ENCODE data around the gene PTPN22.
A peak's percentile ranks its signal among the peaks of the same experiment; 100 is the strongest.

The PTPN22 gene

DNA sequence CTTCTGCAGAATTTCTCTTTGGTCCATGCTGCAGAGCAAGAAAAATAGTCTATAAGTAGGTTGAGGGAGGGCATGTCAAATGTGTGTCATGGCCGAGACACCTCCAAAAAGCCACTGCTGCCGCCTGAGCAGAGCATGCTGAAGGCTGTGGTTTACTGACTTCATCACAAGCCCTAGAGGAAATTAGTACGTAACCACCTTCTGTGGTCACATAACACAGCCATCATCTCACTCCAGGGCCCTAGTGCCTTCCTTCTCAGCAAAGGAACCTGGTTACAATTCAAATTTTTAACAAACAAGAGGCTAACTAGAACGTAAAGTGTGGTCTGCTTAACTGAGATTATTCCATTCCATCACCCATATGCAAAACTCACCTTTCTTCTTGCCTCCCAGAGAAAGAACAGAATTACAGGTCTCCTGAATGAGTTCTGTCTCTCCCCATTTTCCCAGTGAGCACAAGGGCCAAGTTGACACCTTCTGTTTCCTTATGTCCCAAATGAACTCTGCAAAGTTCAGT is at the start of gene PTPN22:
Gene PTPN22, minus strand, starts transcription at position 116 of the 517 bp plus-strand sequence.
- peak; percentile 74 to 79 for DNase-seq

DNA sequence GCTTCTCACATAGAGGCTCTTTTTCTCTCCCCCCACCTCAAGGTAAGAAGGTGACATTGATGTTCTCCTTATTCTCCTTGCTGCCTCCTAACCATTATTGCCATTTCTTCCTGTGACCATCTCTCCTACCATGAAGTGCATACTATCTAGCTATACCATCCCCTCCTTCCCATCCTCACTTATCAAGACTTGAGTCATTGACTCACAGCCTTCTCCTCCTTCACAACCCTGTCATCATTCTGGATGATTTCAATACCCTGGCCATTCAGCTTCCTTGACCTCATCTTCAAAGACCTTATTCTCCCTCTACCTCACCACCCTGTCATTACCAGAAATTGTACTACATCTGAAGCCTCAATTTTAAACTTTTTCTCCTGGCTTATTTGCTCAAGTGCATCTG is 46.7 kb upstream of the PTPN22 start:
- no peak for DNase-seq

DNA sequence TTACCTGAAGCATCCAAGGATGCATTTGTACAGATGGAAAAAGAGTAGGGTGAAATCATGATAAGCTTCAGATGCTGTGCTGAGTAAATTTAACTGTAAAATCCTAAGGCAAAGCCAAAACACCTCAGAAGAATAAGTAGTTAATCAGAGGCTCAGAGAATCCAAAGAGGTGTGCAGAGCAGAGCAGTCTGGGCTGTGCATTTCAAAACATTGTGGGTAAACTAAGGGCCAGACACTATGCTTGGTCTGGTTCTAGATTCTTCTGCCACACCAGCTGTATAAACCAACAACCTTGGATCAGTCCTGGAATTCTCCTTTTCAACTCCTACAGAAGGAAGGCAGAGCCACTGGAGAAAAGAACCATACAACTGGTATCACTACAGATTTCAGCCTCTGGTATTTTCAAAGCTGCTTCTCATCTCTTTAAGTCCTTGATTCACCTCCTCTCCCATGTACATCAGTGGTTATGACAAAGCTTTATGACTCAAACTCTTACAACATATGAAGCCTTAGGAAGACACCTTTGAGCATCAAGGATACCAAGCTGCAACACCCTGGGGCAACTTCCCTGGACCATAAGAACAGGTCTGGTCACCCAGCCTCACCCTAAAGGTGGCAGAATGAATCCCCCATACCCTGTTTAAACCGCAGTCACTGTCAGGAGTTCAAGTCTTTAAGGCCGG is 46.0 kb upstream of the PTPN22 start:
- no peak for DNase-seq

DNA sequence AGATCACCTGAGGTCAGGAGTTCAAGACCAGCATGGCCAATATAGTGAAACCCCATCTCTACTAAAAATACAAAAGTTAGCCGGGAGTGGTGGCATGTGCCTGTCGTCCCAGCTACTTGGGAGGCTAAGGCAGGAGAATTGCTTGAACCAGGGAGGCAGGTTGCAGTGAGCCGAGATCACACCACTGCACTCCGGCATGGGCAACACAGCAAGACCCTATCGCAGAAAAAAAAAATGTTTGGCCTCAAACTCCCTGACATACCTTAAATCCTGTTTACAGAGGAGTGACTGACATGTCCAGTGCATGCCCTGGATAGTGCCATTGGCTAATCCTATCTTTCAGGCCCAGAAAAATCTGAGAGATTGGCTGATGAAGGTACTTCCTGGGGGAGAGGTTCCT is 45.5 kb upstream of the PTPN22 start:
- no peak for DNase-seq

DNA sequence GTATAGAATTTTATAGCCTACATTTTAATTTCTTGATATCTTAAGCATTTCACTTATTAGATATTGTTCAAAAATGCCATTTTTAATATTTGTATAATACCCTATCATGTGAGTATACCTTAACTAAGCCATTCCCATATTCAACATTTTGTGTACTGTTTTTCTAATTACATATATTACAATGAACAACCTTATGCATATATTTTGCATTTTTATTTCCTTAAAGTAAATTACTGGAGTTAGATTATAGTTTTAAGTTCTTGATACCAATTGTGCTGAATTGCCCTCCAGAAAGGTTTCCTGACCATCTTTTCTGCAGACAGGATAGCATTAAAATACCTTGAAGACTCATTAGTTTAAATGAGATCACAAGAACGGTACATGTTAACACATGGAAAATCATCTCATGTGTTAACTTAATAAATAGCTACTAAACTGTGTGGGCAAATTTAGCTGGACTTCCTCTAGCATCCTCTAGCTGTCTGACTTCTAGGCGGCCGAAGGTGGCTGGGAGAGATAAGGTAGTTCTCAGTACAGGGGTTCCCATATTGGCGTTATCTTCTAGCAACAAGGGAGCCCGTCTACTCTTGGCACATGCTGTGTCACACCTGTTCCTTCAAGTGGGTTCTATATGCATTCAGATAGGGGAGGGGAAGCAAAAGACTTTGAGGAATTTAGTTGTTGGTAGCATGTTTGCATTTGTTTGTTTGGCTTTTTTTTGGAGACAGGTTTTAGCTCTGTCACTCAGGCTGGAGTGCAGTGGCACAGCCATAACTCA is 42.6 kb upstream of the PTPN22 start:
- DNase-seq: no peak

DNA sequence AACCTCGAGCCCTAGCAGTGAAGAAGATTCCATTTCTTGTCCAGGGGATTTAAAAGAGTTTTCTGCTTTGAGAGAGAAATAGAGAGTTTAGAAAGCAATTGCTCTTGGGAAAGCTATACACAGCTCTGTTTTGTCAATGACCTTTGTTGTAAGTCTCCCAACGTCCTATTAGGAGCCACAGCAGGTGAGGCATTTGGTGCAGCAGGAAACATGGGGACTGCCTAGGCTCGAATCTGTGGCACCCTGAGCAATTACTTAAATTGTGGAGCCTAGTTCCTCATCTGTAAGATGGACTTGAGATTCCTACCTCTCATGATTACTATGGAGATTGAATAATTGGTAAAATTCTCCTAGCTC is 41.8 kb upstream of the PTPN22 start:
- no peak for DNase-seq

DNA sequence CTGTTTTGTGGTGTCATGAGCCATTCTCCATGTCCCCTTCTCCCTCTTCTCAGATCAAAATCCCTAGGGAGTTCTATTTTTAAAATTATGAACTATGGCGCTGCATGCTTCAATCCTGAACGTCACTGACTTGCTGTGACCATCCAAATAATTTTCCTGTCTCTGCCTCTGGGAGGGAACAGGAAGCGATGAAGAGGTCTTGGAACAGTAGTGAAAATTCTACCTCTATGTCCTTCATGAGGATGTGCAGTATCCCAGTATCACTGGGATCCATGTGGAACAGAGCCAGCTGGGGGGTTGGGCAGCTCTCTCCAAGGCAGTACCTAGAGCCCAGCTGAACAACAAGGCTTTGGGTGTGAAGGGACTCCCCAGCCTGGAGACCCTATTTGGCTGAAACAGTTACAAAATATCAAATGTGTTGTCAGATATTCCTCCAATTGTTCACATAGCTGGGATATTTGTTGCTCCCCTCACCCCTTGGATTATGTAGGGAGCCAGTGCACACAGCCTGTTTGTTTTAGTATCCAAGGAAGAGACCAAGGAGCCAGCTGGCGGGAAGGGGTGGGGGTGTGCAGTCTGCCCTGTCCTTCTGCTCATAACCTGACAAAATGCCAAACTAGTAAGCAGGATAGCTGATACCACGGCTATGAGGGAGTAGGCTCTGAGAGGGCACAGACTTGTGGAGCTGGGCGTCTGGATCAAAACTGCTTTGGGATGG is 41.2 kb upstream of the PTPN22 start:
- DNase-seq: no peak

DNA sequence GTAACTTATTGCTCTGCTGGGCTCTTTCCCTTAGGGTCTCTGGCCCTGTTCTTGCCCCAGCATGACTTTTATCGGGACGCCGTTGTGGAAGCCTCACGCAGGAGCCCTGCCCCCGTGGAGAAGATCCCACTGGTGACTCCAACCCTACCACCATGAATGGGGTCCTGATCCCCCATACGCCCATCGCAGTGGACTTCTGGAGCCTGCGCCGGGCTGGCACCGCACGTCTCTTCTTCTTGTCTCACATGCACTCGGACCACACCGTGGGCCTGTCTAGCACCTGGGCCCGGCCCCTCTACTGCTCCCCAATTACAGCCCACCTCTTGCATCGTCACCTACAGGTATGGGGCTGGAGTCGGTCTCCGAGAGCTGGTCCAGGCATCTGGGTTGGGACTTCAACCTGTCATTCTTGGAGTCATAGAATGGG is 33.9 kb upstream of the PTPN22 start:
- DNase-seq: peak; percentile 41 to 50

DNA sequence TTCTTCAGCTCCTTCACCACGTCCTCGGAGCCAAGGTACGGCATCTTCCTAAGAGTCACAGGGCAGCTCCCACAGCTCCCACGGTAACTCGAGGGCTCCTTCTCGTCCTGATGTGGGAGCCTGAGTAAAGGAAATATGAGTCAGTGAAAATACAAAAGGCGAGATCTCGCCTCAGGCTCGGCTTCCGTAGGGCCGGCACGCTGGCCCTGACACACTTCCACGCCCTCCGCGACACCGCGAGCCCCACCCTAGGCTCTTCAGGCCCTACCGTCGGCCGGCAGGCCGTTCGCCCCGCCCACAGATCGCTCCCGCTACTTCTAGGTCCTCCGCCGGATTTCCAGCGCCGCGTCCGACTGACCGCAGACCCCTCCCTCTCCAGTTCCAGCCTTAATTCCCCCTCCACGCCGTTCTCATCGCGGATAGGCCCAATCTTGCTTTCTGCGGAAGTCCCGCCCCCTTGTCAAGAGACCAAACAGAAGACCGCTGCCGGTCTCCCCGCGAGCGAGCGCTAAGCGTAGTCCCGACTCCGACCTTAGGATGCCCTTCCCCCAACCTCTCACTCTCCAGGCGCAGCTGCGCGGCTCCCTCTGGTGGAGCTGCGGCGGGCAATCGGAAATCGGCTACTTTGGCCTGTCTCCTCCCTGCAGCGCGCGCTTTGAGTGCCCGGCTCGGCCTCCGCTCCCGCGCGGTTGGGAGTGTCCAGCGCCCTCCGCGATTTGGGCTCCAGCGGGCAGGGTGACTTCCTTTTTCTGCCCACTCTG is 33.3 kb upstream of the PTPN22 start, which contains the start of the genes AP4B1 and DCLRE1B:
Gene AP4B1, minus strand, starts transcription at position 126 of the 761 bp plus-strand sequence. Its CDS starts 82 bp downstream, at position 44.
Gene DCLRE1B, plus strand, starts transcription at position 653 of the 761 bp plus-strand sequence. CDS start 261 bp downstream, outside the sequence.
- DNase-seq: peak; percentile 99

DNA sequence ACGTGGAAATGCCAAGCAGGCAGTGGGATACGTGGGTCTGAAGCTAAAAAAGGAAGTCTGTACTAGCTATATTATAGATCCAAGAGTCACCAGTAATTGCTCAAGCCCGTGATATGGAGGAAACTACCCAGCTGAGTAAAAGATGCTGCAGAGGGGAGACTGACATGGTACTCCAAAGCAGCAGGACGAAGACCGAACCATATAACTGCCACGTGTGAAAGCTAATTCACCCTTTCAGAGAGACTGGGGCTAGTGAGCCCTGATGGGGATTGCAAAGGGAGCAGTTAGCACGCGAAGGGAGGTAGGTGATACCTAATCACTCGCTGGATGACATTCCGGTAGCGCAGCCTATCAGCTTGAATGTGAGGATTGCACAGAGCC is 32.8 kb upstream of the PTPN22 start:
- no peak for DNase-seq

DNA sequence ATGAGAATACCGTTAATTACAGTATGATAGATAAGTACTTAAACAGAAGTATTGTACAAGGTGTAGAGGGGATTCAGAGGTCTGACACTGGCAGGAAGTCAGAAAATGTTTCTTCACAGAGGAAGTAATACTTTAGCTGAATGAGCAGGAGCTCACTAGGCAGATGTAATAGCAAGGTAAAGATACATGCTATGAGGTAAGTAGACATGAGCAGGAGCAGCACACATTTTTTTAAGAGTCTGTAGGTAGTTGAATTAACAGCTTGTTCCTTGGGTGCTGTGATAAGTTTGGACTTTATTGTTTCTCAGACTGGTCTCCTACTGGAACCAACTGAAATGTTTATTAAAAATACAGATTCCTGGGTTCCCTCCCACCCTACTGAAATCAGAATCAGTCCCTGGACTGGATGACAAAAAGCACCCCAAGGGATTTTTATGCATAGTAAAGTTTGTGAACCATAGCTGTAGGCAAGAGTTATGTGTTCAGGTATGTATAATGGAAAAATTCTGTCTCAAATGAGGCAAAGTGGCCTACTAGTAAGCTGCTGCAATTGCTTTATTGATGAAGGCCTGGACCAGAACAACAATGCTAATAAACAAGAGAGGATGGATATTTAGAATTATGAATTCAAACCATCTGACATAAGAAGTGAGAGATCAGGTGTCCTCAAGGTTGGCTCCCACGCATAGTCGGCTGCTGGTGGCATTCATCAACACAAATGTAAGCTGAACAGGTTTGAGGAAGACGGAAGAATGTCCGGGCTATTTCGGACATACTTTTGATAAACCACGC is 32.2 kb upstream of the PTPN22 start:
- DNase-seq: peak; percentile 31 to 40

DNA sequence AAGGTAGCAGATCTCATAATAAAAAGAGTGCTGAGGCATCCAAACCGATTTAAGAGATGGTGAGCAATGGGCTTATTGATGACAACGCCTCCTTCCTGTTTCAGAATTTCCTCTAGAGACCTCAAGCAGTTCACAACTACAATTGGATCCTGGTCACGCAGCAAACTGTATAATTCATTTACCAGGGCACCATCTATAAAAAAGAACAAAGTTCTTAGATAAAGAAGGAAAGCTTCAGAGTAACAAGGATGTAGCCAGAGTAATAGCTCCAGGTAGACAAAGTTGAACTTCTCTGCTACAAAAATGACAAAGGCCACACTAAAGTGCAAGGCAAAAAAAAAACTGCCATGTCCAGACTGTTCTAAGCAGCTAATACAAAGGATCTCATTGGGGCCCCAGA is 29.7 kb upstream of the PTPN22 start:
- no peak for DNase-seq

DNA sequence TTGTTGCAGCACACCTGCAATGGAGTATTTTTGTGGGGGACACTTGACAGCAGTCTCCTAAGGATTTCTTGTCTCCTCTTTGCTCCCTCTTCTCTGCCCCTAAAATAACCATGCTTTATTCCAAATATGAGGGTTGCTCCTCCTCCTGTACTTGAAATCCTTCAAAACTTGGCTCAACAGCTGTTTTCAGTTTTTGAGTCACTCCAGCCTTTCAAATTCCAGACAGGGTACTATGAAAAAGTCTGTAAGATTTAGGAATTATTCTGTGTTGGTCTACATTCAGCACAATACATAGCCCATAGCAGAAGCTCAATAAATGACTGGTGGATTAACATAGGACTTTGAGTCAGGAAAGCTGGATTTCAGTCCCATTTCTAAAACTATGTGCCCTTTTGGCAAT is 27.6 kb upstream of the PTPN22 start:
- DNase-seq: no peak

DNA sequence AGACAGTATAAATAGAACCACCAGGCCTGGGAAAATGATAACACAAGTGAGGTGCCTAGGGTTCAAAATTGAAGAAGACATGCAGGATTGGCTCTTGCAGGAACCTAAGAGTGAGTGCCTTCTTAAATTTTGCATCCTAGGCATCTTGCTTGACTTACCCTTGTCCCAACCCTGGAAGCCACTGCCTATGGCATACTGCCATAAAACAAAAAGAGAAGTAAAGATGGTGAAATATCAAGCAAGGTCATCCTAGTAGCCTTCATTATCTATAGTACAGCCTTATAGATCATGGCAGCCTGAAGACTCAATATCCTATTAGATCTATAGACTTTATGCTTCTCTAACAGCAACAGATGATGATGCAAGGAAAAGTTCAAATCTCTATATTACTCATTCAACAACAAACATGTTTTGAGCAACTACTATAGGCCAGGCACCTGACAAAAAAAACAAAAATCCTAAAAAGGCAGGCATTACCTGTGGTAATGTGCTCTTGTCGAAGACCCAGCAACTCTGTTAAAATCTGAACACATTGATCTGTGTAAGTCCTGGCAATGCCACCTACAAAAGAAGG is 26.8 kb upstream of the PTPN22 start:
- DNase-seq: no peak

DNA sequence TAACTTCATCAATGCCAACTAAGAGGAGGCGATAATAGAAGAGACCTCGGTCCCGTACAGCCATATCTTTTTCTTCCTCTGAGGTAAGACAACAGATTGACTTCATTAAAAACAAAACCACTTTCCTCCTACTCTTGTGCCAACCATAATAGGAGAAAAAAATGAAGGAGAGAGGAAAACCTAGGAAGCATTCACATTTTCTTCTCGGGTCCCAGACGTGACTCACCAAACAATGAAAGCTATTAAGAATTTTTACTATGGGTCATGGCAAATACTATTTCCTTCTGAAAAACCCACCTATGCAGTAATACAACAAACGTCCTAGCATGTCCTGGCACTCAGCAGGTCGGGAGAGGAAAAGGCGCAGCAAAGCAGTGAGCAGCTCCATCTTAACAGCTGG is 24.4 kb upstream of the PTPN22 start:
- no peak for DNase-seq

DNA sequence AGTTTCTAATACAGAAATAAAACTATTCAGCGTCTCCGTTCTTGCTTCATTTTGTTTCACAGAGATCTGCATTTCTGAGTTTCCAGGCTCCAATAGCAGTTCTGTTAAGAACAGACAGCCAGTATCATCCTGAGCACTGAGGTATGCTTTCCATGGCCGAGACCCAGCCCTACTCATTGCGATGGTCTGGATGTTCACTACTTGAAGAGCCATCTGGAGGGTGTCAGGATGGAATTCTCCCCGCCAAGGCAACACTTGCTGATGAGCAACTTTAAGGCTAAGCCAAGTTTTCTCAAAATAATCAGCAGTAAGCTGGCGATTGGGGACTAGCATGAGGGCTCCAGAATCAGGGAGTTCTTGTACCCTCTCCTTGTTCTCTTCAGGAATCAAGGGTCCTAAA is 23.6 kb upstream of the PTPN22 start:
- no peak for DNase-seq

DNA sequence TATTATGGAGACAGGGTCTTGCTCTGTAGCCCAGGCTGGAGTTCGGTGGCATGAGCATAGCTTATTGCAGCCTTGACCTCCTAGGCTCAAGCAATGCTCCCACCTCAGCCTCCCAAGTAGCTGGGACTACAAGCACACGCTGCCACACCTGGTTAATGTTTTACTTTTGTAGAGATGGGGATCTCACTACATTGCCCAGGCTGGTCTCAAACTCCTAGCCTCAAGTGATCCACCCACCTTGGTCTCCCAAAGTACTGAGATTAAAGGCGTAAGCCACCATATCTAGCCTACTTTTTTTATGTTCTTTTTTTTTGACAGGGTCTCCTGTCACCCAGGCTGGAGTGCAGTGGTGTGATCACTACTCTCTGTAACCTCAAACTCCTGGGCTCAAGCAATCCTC is 21.8 kb upstream of the PTPN22 start:
- DNase-seq: no peak

DNA sequence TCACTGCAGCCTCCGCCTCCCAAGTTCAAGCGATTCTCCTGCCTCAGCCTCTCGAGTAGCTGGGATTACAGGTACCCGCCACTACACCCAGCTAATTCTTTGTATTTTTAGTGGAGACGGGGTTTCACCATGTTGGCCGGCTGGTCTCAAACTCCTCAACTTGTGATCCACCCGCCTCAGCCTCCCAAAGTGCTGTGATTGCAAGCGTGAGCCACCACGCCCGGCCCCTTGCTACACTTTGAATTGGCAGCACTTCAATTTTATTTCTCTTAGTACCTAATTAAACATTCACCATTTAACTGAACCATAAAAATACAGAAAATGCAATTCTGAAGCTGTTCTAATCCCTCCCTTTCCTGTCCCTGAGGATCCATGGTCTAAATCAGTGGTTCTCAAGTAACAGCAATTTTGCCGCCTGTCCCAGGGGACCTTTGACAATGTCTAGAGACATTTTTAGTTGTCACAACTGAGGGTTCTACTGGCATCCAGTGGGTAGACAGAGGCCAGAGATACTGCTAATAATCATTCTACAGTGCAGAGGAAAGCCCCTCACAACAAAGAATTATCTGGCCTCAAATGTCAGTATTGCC is 20.2 kb upstream of the PTPN22 start:
- no peak for DNase-seq

DNA sequence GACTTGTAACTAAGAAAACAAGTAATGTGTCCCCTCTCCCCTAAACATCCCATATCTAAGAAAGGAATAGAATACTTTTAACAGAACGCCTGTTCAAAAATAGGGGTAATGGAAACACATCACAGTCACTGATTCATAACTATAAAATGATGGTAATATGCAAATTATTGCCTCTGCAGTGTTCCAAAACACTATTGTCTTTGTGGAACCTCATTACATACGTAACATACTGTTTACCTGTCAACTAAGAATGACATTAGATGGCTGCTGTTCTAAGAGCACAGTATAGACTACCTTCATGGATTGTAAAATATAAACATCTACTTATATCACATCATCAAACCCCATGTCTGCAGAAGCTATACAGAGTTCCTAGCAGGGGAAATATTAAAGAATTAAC is 19.3 kb upstream of the PTPN22 start:
- no peak for DNase-seq

DNA sequence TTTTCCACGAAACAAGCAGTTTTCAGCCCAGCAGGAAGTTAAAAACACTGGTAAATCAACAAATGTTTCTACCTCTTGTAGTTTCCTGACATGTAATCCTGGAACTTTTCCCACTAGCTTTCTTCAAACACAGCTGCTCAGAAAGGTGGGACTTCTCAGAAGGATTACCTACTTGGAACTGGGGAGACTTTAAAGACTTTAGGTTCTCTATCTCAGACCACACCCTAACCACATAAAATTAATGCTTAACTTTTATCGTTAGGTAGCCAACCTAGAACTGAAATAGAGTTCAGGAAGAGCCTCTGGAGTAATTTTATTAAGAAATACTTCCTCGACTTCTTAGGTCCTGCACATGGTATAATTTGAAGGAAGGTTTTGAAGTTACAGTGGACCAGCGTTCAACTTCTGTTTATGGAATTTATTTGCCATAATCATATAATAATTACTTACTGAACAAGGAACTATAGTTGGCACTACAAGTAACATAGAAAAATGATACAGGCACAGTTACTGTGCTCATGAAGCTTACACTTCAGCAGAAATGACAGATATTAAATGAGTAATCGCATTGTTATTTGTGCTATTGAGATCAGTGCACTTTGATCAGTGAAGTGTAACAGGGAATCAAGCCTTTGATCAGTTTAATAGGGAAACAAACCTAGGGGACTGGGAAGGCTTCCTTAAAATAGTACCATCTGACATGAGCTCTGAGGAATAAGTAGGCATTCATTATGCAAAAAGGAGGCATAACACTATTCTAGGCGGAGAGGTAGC is 16.1 kb upstream of the PTPN22 start, which contains the start of gene BCL2L15:
Gene BCL2L15, minus strand, starts transcription at position 180 of the 774 bp plus-strand sequence. CDS start 206 bp downstream, outside the sequence.
- DNase-seq: no peak
